OCI-LY7 (cell line): ENCODE results near the gene SLN. TPM values are rescaled to one million over a fixed set of nuclear protein-coding genes. Genes with fewer than 3 reads are reported as not detected.

Experiments
- BruUV-seq: library from RNA; stranded (reverse); fragments of 400-500 nt; replicated peaks from 2 replicates; lab custom pipeline; 2021; lab: Mats Ljungman, UMichigan
- CTCF ChIA-PET: fragments of 300-600 bp; sonication (Branson Sonifier 250); formaldehyde crosslinking; loops from one replicate; lab custom pipeline; 2022; ENCODE audit warnings: antibody characterized with exemption; ENCODE audit not compliant: unreplicated experiment; lab: Charles Lee
- POLR2A ChIA-PET: fragments of 300-600 bp; sonication (Branson Sonifier 250); formaldehyde crosslinking; loops from one replicate; lab custom pipeline; 2022; ENCODE audit warnings: antibody characterized with exemption; lab: Charles Lee
- DNase-seq: peaks from one replicate; pipeline ENCODE4 v3.0.0-alpha.2; 2015; ENCODE audit warnings: low spot score
- H2AFZ ChIP-seq: fragments of 200-600 bp; sonication (generic), shearing (Covaris generic); 2 replicates; pipeline ENCODE4 v1.6.1; 2014; ENCODE audit warnings: mild to moderate bottlenecking, antibody characterized with exemption, low read length, moderate library complexity
- H3K27ac ChIP-seq: fragments of 200-600 bp; sonication (generic); 2 replicates; pipeline ENCODE4 v1.5.1; 2014; ENCODE audit warnings: mixed run types, low read depth, mild to moderate bottlenecking, moderate library complexity, low read length, inconsistent platforms; ENCODE audit not compliant: poor library complexity, severe bottlenecking
- H3K36me3 ChIP-seq: fragments of 200-600 bp; sonication (generic); 2 replicates; pipeline ENCODE4 v1.6.1; 2014; ENCODE audit warnings: mild to moderate bottlenecking, antibody characterized with exemption, low read length, moderate library complexity, mixed read lengths; ENCODE audit not compliant: insufficient read depth
- H3K4me1 ChIP-seq: fragments of 200-600 bp; sonication (generic); 2 replicates; pipeline ENCODE4 v1.5.1; 2014; ENCODE audit warnings: mild to moderate bottlenecking, low read length; ENCODE audit not compliant: insufficient read depth, poor library complexity, severe bottlenecking
- H3K4me2 ChIP-seq: fragments of 200-600 bp; sonication (generic); 2 replicates; pipeline ENCODE4 v1.6.1; 2014; ENCODE audit warnings: mild to moderate bottlenecking, low read length
- H3K4me3 ChIP-seq: fragments of 200-600 bp; sonication (generic); 2 replicates; pipeline ENCODE4 v1.5.1; 2014; ENCODE audit warnings: mild to moderate bottlenecking, low read depth, low read length; ENCODE audit not compliant: poor library complexity, severe bottlenecking
- H3K79me2 ChIP-seq: fragments of 200-600 bp; sonication (generic); 2 replicates; pipeline ENCODE4 v1.6.1; 2016; ENCODE audit warnings: low read depth, mild to moderate bottlenecking, low read length, moderate library complexity, mixed read lengths; ENCODE audit not compliant: insufficient read depth
- H3K9me2 ChIP-seq: fragments of 200-600 bp; sonication (generic); 2 replicates; pipeline ENCODE4 v1.6.1; 2016; ENCODE audit warnings: mild to moderate bottlenecking, low read length, mixed read lengths; ENCODE audit not compliant: insufficient read depth
- H3K9me3 ChIP-seq: fragments of 200-600 bp; sonication (generic); 2 replicates; pipeline ENCODE4 v1.6.1; 2014; ENCODE audit warnings: mild to moderate bottlenecking, mixed run types, low read length, mixed read lengths
- H4K20me1 ChIP-seq: fragments of 200-600 bp; sonication (generic); 2 replicates; pipeline ENCODE4 v1.6.1; 2014; ENCODE audit warnings: mild to moderate bottlenecking, antibody characterized with exemption, low read length, moderate library complexity, mixed read lengths; ENCODE audit not compliant: insufficient read depth
- EZH2phosphoT487 ChIP-seq: fragments of 200-600 bp; sonication (generic); IDR thresholded peaks from 2 replicates; pipeline ENCODE4 v1.6.1; 2018; ENCODE audit warnings: low read depth, borderline replicate concordance, mild to moderate bottlenecking, mixed run types, antibody characterized with exemption, low read length, moderate library complexity, mixed read lengths
- intact Hi-C: fragments of 100-400 bp; cut with micrococcal nuclease; formaldehyde crosslinking; loops from one replicate; pipeline ENCODE4 v1.10.0; 2022; ENCODE audit not compliant: unreplicated experiment
- total RNA-seq, 2 experiments: library from RNA; depleted of rRNA in 1 of 2; stranded (reverse); fragments of >200 nt in 1 of 2; shearing (Covaris generic) in 1 of 2; gene quantifications; 2 replicates each; pipeline ENCODE4 v1.2.3, GENCODE V29; 2014 to 2022
- TF ChIP-seq, protein P1 (sequence below): fragments of 200-600 bp; sonication (generic); conservative IDR thresholded peaks from 2 replicates; pipeline ENCODE4 v1.5.1; 2014; ENCODE audit warnings: mild to moderate bottlenecking, antibody characterized with exemption, low read length, moderate library complexity, mixed read lengths

Gene SLN
- total RNA-seq, 2 experiments from 2014 or later = not detected

DNA sequence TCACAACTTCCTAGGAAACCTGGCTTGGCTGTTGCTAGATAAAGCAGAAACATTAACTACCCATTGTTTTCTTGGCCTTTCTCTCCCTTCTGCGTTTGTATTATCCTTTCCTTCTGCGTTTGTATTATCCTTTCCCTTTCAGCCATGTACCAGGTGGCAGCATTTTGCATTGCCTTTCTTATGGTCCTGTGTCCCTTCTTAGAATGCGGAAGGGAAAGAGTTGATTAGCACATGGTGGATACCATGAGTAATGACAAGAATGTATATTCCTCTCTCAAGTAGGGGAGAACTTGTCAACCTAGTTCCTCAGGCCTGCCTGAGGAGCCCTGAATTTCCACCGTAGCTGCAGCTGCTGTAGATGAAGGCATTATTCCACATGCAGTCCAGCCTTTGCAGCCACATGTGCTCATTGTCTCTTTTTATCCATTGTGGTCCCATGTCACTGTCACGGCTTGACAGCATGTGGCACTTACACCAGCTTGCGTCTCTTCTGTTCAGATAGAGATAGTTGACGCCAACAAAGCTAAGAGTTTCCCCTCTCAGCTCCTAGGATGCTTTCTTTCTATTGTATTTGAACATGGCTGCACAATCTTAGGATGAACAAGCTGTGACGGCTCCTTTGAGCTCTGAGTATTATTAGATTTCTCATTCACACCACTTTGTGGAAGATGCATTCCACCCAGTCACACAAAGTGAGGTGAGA lies 44.8 kb downstream of the SLN start:
- ChIA-PET CTCF (no interaction called here), POLR2A (interaction anchor here (0.6 kb wide), 2 partner anchors 31 to 399 kb away, joined by 3 read pairs; no protein-coding TSS in a partner anchor)
- no peaks in the 10 kb centered on the region for H4K20me1 ChIP-seq
- intact Hi-C loops = no loop called here
- no peak for TF ChIP-seq EZH2phosphoT487
- TF ChIP-seq, protein P1, sequence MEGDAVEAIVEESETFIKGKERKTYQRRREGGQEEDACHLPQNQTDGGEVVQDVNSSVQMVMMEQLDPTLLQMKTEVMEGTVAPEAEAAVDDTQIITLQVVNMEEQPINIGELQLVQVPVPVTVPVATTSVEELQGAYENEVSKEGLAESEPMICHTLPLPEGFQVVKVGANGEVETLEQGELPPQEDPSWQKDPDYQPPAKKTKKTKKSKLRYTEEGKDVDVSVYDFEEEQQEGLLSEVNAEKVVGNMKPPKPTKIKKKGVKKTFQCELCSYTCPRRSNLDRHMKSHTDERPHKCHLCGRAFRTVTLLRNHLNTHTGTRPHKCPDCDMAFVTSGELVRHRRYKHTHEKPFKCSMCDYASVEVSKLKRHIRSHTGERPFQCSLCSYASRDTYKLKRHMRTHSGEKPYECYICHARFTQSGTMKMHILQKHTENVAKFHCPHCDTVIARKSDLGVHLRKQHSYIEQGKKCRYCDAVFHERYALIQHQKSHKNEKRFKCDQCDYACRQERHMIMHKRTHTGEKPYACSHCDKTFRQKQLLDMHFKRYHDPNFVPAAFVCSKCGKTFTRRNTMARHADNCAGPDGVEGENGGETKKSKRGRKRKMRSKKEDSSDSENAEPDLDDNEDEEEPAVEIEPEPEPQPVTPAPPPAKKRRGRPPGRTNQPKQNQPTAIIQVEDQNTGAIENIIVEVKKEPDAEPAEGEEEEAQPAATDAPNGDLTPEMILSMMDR = no peak
- BruUV-seq = no TSS peak
- H3K4me2 ChIP-seq = no peak overlapping the region
- H3K4me1 ChIP-seq = no peaks in the 10 kb centered on the region
- no peak overlapping the region for H2AFZ ChIP-seq
- DNase-seq = no peak
- no peak overlapping the region for H3K4me3 ChIP-seq
- no peaks in the 10 kb centered on the region for H3K9me2 ChIP-seq
- H3K79me2 ChIP-seq = no peaks in the 10 kb centered on the region
- H3K36me3 ChIP-seq = no peaks in the 10 kb centered on the region
- no peak overlapping the region for H3K27ac ChIP-seq
- no peaks in the 10 kb centered on the region for H3K9me3 ChIP-seq

DNA sequence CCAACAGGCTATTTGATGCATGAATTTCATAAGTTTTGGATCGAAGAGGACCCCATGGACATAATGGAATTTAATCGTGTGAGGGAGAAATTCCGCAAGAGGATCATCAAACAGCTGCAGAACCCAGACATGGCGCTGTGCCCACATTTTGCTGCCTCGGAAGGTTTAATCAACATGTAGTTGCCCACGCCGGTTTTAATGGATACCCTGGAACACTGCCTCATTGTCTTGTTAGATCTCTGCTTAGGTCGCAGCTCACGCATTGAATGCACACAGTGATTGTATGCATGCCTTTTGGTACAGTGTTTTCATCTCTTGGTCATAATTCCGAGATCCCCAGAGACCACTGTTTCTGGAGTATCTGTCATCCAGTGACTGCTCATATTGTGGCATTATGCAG lies 46.8 kb downstream of the SLN start:
- no peak for DNase-seq
- no peaks in the 10 kb centered on the region for H3K4me1 ChIP-seq
- no TSS peak for BruUV-seq
- H4K20me1 ChIP-seq = no peaks in the 10 kb centered on the region
- ChIA-PET POLR2A (no interaction called here), CTCF (no interaction called here)
- no peaks in the 10 kb centered on the region for H3K9me2 ChIP-seq
- no peak overlapping the region for H2AFZ ChIP-seq
- H3K4me2 ChIP-seq = no peak overlapping the region
- H3K4me3 ChIP-seq = no peak overlapping the region
- no peaks in the 10 kb centered on the region for H3K9me3 ChIP-seq
- intact Hi-C loops = no loop called here
- no peak overlapping the region for H3K27ac ChIP-seq
- no peaks in the 10 kb centered on the region for H3K36me3 ChIP-seq
- TF ChIP-seq, protein P1 = no peak
- no peak for TF ChIP-seq EZH2phosphoT487
- no peaks in the 10 kb centered on the region for H3K79me2 ChIP-seq

DNA sequence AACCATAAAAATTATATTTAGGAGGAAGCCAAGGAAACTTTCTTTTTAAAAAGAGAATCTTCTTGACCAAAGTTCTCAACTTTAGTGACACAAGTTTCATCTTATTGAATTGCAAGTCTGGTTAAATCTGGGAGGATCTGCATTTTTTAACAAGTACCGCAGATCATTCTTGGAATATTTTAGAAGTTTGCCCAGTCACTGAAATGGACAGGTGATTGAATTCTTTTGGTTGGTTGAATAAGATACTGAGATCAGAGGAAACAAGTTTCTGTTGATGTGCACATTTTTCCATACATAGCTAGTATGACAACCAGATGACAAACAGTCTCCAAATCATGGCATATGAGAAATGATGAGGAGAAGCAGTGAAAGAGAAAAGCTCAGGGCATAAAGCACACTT lies 50.2 kb downstream of the SLN start:
- no TSS peak for BruUV-seq
- H3K9me2 ChIP-seq = no peaks in the 10 kb centered on the region
- TF ChIP-seq EZH2phosphoT487 = no peak
- TF ChIP-seq, protein P1 = no peak
- H3K4me1 ChIP-seq = no peaks in the 10 kb centered on the region
- no peaks in the 10 kb centered on the region for H3K36me3 ChIP-seq
- no peak overlapping the region for H3K27ac ChIP-seq
- H3K9me3 ChIP-seq = no peaks in the 10 kb centered on the region
- DNase-seq = no peak
- H3K4me2 ChIP-seq = no peak overlapping the region
- no peak overlapping the region for H2AFZ ChIP-seq
- no peaks in the 10 kb centered on the region for H3K79me2 ChIP-seq
- no peak overlapping the region for H3K4me3 ChIP-seq
- ChIA-PET POLR2A (interaction anchor here (0.7 to 0.9 kb wide), 2 partner anchors 52 to 1421 kb away, joined by 3 read pairs; no protein-coding TSS in a partner anchor), CTCF (no interaction called here)
- no peaks in the 10 kb centered on the region for H4K20me1 ChIP-seq
- intact Hi-C loops = no loop called here
